B cell (primary cell): ENCODE results near the gene MCOLN1.

Source experiments
- CTCF ChIP-seq: fragments of 200-600 bp; IDR thresholded peaks from one replicate; pipeline ENCODE4 v1.8.0; 2022; ENCODE audit warnings: antibody characterized with exemption, mild to moderate bottlenecking
- EZH2 ChIP-seq: IDR thresholded peaks from 2 replicates; pipeline ENCODE4 v1.6.1; 2012; ENCODE audit warnings: borderline replicate concordance, low read depth, mild to moderate bottlenecking, moderate library complexity, low read length; ENCODE audit not compliant: insufficient read depth, poor library complexity, severe bottlenecking

GRCh38 chr19:7480970-7481255 lies 41.5 kb upstream of the MCOLN1 start:
- TF ChIP-seq CTCF (no peak), EZH2 (no peak)
